ENCODE results near the gene GPR37L1. TPM values are rescaled to one million over a fixed set of nuclear protein-coding genes. Genes with fewer than 3 reads are reported as not detected.

The GPR37L1 gene
- total RNA-seq, 1 donor from 2014 or later, result not detected

DNA sequence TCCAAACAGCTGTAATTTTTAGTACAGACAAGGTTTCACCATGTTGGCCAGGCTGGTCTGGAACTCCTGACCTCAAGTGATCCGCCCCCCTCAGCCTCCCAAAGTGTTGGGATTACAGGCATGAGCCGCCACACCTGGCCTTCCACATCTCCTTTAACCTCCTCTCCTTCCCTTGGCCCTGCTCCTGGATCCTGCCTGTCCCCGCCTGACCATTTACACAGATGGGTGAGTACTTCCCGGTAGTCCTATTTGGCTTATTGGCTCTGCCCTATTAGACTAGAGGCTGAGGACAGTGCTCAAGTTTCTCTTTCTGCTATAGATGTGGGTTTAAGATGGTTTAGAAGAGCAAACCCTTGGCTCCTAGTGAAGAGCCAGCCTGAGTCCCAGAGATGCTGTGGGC, 30.6 kb downstream of the GPR37L1 start:
- intact Hi-C loops (cut with micrococcal nuclease), result no loop called here

DNA sequence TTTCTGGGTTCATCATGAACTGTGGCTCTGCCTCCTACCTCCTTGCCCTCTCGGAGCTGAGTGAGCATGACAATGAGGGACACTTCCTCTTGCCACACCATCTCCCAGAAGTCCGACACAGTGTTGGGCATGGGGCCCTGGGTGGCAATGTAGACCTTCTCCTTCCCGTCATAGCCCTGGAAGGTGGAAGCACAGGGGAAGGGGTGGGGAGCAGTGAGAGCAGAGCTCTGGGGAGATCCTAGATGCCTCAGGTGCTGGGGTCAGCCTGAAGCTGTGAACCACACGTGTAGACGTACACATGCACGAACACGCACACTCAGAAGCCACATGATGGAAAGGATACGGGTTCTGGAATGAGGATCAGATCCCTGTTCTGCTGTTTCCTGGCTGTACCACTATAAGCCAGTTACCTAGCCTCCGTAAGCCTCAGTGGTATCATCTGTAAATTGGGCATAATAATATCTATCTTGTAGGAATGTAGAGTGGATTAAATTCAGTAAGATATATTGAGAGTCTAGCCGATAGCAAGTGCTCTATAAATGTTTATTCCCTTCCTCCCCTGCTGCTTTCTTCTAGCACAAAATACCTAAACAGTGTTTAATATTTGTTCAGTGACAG, 31.5 kb downstream of the GPR37L1 start:
- intact Hi-C loops (cut with micrococcal nuclease), result no loop called here

DNA sequence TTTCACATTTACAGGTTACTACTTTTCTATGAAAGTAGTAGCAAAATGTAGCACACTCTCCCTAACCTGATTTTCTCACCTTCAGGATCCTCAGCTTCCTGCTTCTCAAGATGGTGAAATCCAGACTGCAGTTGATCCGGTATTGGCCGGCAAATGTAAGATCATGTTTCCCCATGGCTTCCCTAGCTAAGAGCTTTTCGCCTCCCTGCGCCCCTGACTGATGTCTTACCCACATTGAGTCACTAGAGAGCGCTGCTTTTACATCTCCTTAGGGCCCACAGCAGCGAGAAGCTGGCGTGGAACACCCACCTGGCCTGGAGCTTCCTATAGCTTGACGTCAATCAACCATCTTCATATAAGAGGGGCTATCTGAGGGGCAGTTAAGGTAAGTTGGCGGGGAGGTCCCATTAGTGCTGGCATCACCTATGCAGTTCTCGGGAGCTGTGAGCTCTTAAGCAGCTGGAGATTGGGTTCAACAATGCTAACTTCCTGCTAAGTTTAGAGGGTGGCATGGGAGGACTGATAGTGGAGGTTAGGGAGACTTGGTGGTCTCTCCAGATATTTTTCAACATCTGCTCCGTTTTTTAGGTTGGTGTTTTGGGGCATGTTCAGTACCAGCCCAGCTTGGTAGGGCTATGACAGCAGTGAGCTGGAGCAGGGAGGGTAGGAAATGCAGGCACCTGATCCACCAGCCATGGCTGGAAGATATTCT, 32.2 kb downstream of the GPR37L1 start:
- intact Hi-C loops (cut with micrococcal nuclease), result no loop called here

DNA sequence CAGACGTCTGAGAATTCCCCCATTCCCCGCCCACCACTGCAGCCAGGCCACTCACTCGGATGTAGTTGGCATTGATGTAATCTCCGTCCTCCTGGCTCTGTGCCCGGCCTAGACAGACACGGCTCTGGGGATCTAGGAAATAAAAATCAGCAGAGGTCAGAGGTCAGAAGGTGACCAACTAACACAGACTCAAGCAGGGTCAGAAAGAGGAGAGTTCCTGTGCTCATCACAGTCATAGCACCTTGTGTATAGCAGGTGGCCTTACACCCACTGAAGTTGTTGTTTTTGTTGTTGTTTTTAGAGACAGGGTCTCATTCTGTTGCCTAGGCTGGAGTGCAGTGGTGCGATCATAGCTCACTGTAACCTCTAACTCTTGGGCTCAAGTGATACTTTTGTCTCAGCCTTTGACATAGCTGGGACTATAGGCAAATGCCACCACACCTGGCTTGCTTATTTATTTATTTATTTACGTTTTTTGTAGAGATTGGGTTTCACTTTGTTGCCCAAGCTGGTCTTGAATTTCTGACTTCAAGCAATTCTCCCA, 32.8 kb downstream of the GPR37L1 start:
- intact Hi-C loops (cut with micrococcal nuclease), result no loop called here

DNA sequence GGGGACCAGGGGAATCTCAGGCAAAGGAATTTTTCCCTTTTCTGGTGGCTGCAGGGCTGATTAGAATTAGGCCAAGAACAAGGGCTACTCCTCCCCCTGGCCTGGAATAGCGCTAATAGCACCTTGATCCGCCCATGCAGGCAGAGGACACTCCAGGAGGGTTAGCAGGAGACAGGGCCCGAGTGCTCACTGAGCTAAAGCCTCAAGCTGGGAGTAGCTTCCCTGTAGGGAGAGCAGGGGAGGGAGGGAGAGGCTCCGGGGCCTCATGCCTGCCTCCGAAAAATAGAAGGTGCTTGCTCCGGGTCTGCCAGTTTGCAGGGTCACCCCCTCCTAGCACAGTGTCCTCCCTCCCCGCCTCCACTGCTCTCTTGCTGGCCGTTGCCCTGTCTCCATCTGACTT, 33.9 kb downstream of the GPR37L1 start:
- intact Hi-C loops (cut with micrococcal nuclease), result no loop called here

DNA sequence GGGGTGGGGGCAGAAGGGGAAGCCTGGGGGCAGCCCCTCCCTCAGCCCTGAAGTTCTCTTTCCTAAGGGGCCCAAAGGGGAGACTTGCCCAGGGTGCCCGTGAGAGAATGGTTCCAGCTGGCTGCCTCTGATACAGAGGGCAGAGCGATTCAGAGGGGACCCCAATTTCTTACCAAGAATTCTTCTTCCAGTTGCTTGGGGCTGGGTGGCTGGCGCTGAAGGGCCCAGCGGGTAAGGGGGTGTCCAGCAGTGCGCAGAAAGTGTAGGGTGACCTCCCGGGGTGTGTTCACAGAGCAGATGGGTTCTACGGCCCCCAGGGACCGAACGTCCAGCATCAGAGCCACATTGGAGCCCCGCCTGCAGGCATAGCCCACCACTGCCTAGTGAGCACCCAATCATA, 35.2 kb downstream of the GPR37L1 start:
- intact Hi-C loops (cut with micrococcal nuclease), result no loop called here

DNA sequence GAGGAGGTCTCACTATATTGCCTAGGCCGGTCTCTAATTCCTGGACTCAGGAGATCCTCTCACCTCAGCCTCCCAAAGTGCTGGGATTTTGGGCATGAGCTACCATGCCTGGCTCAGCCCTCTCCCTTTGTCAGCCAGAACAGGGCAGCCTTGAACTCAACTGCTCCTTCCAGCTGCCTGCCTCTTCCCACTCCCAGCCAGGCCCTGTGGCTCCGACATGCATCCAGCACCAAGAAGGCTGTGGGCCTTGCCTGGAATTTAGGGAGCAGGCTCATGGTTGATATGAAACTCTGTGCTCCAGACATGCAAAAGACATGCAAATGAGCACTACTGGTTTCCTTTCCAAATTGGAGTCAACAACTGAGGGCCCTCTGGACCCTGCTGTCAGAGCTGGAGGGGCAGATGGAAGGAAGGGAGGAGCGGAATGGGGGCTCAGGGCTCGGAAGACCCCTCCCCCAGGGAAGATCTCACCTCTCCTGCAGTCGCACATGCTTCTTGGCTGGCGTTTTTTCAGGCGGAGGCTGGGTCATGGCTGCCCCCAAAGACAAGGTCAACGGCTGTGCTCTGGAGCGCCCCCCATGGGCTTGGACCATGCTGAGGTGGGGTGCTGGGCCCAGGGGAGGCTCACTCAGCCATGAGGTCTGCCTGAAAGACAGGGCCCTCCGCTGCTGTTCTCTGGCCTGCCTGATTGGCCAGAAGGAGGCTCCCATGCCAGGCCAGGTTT, 36.3 kb downstream of the GPR37L1 start:
- intact Hi-C loops (cut with micrococcal nuclease), result loop anchor here (1.0 kb wide), 1 partner anchor 14 kb away; no protein-coding TSS in a partner anchor

DNA sequence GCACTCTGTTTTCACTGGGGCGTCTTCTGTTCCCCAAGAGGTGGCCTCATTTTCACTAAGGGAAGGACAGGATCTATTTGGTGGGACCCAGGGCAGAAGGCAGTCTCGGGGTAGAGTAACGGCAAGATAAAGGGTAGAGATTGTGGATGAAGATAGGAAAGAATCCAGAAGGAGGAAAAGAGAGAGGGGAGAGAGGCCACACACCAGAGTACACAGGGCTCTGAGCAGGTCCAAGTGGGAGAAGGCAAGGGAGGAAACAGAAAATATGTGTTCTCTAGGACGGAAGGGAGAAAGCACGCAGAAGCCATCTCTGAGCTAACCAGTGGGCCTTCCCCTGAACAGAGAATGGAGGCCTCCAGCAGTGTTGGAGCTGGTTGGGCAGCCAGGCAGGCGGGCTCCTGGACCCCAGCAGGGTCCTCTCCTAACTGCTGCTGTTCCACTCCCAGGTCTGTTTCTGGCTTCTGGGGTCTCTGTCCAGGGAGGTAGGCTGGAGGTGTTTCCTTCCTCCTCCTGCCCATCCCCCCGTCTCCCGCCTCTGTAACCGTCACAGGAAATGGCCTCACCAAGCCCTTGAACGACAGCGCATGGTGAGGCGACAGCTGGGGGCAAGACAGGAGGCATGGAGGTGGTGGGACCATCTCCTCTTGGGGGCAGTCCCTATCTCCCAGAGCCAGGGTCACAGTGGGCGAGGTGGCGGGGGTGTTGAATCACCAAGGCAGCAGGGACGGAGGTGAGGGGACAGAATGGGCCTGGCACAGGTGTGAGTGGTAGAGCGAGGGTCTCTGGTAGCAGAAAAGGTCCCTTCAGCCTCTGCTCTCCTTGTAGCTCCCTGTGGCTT, 37.0 kb downstream of the GPR37L1 start:
- intact Hi-C loops (cut with micrococcal nuclease), result loop anchor here (1.0 to 10.0 kb wide), 2 partner anchors 14 to 845 kb away; partner anchors contain the start of gene TMEM183A

DNA sequence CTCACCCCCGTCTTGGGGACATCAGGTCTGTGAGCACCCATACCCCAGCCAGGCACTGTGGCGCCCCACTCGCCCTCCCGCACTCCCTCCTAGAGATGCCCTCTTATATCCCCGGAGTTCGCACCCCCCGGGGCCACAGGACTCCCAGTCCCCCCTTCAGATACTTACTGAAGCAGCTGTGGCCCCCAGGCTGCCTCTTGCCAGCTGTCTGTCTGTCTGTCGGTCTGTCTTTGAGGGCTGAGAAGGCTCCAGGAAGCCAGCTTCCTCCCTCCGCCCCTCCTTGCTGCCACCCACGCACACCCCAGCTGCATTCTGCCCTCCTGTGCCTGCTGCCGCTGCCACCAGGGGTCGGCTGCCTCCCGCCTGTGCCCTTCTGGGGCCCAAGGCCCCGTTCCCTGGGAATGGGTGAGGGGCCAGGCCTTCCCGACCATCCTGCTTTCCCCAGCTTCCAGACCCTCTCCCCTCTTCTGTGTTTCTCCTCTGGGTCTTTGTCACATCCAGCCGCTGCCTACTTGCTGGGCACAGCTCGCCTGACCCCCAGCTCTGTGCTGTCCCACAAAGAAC, 37.7 kb downstream of the GPR37L1 start, which contains the start of gene PTPN7:
PTPN7 (minus strand) TSS at position 226 of the 564 bp plus-strand sequence. CDS start 1,200 bp downstream, outside the sequence.
- intact Hi-C loops (cut with micrococcal nuclease), result loop anchor here (10.0 kb wide), 1 partner anchor 844 kb away; the partner anchor contains the start of gene TMEM183A

DNA sequence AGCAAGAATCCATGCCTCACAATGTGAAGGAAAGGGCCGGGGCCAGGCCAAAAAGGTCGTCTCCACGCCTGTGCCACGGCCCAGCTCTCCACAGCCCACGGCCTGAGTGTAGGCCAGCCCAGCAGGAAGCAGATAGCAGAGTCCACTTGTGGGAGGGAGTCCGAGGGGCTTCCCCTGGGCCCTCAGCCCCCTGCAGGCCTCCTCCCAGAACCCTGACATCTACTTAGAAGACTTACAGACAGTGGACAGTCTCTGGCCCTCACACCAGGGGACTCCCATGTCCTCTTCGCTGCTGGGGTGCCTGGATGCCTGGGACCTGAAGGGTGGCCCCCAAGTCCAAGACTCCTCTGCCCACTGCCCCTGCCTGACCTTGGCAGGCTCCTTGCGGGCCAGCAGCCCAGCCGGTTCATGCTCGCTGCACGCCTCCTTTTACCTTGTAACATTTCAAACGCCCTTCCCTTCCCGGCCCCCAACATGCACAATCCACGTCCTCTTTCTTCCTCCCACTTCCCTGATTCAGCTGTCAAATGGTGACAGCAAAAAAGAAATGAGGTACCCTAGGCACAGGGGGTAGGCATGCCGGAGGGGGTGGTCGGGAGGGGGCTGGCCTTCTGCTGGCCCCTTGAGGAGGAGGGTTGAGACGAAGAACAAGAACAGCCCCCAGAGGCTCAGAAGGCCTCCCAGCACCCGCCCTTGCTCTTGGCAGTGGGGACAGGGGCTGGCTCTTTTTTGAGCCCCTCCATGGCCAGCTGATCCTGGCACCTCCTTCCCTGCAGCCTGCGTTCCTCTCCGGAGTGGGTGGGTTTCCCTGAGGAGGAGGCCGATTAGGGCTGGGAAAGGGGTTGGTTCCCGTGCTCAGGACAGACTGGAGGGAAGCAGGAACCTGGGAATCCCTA, 38.7 kb downstream of the GPR37L1 start:
- intact Hi-C loops (cut with micrococcal nuclease), result loop anchor here (10.0 kb wide), 1 partner anchor 843 kb away; the partner anchor contains the start of gene TMEM183A

DNA sequence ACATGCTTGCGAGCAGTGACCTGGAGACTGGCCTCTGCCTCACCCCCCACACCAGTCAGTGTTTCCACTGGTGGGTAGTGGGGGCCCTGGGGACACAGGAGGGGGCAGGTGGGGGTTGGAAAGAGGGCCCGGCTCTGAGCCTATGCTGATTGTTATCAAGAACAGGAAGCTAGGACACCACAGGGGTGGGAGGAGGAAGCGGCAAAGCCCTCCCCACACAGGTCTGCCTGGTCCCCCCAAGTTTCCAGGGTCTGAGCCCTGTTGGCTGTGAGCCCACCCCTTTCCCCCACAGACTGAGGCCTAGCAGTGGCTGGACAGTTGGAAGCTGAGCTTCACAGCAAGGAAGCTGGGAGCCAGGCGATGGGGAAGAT, 39.3 kb downstream of the GPR37L1 start:
- intact Hi-C loops (cut with micrococcal nuclease), result loop anchor here (10.0 kb wide), 1 partner anchor 843 kb away; the partner anchor contains the start of gene TMEM183A

DNA sequence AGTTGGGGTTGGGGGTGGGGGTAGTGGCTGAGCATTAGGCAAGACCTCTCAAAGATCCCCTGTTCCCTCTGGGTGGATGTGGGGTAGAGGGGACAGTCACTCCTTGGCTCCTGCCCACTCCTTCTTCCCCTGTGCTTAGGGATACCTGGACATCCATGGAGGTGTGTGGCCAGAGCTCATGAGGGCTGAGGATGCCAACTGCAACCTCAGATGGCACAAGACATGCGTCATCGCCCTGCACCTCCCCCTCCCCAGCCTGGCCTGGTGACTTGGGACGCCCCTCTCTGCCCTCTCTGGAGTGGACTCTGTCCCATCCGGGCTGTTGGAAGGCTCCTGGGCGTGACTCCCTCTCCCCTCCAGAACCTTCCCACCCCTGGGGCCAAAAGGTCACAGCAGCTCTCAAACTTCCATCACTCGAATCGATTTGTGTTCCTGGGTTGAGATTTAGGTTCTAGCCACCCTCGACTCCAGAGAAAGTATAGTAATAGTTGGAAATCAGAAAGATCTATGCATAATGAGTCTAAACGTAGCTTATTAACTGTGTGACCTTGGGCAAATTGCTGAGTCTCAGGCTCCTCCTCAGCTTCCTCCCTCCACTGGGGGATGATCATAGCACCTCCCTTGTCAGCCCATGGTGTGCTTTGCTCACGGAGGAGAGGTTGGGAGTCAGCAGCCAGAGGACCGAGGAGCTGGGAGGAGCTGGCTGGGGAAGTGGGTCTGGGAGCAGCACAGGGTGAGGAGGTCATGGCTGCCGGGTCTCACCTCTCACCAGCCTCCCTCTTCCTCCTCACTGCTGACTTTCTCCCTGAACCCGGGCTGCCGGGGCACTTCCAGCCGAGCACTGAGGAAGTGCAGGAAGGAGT, 39.9 kb downstream of the GPR37L1 start:
- intact Hi-C loops (cut with micrococcal nuclease), result loop anchor here (10.0 kb wide), 1 partner anchor 842 kb away; the partner anchor contains the start of gene TMEM183A

DNA sequence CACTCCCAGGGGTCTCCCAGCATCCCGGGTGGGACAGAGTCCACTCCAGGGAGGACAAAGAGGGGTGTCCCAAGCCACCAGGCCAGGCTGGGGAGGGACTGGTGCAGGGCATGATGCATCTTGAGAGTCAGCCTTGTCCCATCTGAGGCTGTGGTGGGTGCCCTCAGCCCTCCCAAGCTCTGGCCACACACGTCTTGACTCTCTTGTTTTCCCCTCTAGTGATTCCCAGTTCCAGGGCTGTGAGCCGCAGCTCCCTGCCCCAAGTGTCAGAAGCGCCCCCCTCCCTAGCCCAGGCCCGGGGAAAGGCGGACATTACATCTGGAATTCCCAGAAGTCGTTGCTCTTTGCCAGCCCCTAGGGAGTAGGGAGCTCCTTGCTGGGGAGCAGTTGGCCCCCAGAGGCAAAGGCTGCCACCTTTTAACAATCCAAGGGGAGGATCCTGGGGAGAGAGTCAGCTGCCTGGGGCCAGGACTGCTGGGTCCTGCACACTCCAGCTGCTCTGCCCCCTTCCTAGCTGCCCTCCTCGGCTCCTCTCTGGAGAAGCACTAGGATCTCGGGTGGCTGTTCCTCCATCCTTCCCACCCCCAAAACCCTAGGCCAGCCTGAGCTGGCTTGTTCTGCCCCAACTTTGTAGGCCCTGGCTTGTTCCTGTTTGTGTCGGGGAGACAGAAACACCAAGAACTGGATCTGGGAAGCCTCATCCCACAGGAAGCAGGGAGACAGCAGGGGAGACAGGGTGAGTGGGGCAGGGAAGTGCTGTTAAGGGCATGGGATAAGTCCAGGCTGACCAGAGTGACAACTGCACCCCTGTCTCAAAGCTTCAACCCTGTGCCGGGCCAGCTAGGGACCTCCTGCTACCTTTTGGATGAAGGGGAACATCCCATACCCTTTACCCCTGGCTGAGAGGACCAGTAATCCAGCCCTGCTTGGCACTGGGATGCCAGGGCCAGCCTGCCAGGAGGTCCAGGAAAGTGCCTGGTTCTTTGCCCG, 40.9 kb downstream of the GPR37L1 start:
- intact Hi-C loops (cut with micrococcal nuclease), result loop anchor here (10.0 kb wide), 1 partner anchor 841 kb away; the partner anchor contains the start of gene TMEM183A

DNA sequence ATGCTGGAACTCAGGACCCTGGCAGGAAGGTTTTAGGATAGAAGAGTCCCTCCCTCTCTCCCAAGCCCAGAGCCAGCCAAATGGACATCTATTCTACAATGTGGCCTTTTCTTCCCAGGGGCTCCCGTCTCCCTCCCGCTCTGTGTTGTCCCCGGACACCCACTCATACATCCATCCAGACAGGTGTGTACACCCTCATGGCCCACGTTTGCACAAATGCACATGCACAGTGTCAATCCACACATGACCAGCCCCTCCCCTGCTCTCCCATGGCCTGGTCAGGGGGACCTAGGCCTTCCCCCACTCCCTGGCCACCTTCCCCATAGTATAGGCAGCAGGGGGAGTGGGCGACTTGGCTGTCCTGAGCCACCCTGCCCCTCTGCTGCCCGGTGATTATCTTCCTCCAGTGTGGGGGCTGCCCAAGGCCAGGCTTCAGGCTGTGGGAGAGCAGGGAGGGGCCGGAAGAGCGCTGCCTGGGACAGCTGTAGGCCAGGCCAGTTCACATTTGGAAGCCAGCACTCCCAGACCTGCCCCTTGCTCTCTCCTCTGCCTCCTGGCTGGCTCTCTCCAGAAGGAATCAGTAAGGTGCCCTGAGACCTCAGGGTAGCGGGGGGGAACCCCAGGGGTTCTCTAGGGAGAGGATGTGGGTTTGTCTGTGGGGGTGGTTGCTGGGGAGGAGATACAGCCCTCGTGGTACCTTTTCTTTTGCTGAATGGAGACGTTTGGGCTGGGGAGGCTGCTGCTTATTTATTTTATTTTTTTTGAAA, 41.7 kb downstream of the GPR37L1 start:
- intact Hi-C loops (cut with micrococcal nuclease), result loop anchor here (10.0 kb wide), 1 partner anchor 840 kb away; the partner anchor contains the start of gene TMEM183A

DNA sequence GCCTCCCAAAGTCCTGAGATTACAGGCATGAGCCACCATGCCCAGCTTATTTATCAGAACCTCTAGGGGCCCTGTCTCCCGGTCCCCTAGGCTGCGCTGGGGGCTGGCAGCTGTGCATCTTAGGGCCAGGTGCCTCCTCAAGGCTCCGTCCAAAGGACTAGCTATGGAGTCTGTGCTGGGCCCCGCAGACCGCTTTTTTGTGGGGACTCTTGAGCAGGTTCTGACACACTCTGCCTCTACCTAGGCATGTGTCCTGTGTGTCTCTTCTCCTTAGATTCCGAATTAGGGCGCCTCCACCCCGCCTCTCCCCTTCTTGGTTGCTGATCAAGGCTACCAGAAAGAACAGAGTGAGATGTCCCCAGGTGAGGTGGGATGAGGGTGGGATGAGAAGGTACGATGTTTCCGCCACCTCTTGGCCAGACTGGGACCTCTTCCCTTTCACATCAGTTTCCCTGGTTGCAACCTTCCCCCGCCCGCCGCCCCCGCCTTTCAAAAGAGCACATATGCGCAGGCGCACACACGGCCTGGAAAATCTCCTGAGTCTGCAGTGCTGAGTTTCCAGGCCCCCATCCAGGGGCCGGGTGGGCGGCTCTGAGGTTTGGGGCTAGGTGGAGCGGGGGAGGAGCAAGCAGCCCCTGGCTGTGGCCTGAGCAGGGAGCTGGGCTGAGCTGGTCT, 42.7 kb downstream of the GPR37L1 start:
- intact Hi-C loops (cut with micrococcal nuclease), result loop anchor here (10.0 kb wide), 1 partner anchor 839 kb away; the partner anchor contains the start of gene TMEM183A
